GM13976 (cell line): Measurements from ENCODE around the gene L2HGDH.

Experiments
- DNase-seq: peaks from one replicate; pipeline ENCODE4 v3.0.0; 2012; ENCODE audit warnings: low spot score
- in situ Hi-C: fragments of 300-500 bp; cut with MboI; formaldehyde crosslinking; loops from one replicate; pipeline ENCODE4 v1.12.0; 2022; ENCODE audit warnings: low sequenced_read_pairs, mixed read lengths, inconsistent platforms; ENCODE audit not compliant: unreplicated experiment
- TF ChIP-seq, protein P1 (sequence below): IDR thresholded peaks from 2 replicates; pipeline ENCODE4 v1.5.1; 2012; ENCODE audit warnings: borderline replicate concordance, mild to moderate bottlenecking; ENCODE audit not compliant: insufficient read depth; ENCODE audit errors: extremely low read depth, missing control alignments, control extremely low read depth

Gene L2HGDH

DNA sequence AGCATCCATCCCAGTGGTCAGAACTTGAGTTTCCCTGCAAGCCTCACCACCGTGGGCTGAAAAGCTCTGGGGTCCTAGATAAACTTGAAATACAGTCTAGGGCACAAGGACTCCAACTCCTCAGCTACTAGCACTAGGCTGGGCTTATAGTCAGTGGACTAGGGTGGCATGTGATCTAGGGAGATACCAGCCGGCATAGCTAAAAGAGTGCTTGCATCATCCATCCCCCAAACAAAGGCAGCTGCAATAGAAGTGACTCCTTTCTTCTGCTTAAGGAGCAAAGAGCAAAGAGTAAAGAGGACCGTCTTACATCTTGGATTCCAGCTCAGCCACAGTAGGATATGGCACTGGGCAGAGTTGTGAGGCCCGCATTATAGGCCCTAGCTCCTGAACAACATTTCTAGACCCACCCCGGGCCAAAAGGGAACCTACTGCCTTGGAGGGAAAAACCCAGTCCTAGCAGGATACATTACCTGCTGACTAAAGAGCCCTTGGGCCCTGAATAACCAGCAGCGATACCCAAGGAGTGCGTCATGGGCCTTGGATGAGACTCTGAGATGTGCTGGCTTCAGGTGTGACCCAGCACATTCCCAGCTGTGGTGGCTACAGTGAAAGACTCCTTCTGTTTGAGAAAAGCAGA lies 62.8 kb downstream of the L2HGDH start:
- no peak for DNase-seq
- TF ChIP-seq, protein P1, sequence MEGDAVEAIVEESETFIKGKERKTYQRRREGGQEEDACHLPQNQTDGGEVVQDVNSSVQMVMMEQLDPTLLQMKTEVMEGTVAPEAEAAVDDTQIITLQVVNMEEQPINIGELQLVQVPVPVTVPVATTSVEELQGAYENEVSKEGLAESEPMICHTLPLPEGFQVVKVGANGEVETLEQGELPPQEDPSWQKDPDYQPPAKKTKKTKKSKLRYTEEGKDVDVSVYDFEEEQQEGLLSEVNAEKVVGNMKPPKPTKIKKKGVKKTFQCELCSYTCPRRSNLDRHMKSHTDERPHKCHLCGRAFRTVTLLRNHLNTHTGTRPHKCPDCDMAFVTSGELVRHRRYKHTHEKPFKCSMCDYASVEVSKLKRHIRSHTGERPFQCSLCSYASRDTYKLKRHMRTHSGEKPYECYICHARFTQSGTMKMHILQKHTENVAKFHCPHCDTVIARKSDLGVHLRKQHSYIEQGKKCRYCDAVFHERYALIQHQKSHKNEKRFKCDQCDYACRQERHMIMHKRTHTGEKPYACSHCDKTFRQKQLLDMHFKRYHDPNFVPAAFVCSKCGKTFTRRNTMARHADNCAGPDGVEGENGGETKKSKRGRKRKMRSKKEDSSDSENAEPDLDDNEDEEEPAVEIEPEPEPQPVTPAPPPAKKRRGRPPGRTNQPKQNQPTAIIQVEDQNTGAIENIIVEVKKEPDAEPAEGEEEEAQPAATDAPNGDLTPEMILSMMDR = no peak
- in situ Hi-C loops = no loop called here

DNA sequence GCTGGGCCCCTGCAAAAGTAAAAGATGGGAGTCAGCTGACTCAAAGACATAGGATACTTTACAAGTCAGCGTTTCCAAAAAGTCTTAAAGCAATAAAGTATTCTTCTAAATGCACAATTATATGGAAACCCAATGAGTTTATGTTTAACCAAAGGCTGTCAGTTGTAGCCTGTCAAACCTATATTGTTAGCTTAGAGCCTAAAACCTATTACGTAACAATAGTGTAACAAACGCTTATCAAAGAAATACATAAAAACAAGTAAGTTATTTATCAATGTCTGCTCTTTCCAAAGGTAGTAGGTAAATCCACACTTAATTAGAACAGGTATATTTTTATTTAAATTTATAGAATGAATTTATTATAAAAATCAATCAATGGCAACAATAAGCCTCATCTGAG lies 64.8 kb downstream of the L2HGDH start:
- in situ Hi-C loops = no loop called here
- DNase-seq = no peak
- TF ChIP-seq, protein P1 = no peak

DNA sequence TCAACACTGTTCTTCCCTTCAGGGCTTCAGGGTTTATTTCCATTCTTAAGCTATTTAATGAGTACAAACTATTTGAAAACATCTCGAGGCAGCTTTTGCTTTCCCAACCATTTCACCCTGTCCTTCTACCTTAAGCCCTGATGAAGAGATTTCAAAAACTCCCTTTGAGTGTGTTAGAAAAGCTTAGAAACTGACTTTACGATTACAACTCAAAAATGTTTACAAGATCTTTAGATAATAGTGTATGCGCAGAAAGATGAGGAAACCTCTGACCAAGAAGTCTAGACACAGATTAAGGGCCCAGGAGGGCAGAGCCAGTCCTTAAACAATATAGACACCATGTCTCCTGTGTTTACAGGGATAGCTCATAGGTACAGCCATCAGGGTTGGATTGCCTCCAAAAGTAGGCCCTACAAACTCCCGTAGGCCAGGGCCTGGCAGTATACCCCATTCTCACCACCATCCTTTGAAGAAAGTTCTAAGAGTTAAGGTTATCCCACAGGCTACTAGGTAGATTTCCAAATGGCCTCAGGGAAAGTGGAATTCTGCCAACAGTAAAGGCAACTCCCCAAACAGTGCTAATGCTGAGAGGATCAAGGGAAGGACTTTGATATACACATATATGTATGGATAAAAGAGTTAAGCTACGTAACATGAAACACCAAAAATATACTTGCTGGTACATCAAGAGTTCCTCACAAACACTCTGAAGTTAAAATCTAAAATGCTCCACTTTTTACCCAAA lies 69.3 kb downstream of the L2HGDH start:
- TF ChIP-seq, protein P1 = no peak
- in situ Hi-C loops = no loop called here
- no peak for DNase-seq

DNA sequence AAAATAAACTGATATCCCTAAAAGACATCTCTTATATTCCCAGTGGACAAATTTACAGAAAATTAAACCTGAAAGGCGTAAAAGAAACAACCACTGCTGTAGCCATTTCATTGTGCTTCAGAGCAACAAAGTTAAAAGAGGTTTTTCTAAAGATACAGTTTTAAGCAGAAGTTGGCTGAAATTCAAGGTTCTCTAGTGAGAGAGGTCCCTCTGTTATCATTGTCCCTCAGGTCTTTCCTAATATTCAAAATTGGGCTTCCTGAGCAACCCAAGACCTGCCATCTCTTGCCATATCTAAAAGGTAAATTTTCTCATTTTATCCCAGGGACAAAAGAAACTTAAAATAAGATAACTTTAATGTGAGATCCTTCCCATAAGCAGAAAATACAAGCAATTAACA lies 69.9 kb downstream of the L2HGDH start:
- no peak for DNase-seq
- in situ Hi-C loops = no loop called here
- TF ChIP-seq, protein P1 = no peak

DNA sequence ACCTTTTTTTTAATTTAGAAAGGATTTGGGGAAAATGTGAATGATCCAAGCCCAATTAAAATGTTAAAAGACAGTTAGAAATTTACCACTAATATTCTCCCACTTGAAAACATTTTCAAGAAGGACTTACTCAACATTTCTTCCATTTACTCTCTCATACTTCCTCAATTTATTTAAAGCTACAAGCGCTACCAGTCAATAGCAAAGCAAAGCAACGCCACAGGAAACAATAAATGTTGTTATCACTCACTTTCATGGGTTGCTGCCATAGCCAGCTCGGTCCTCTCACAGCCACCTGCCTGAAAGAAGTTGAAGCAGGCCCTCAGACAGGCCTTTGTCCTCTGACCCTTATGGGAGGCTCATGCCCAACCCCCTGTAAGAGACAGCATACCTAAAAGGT lies 74.6 kb downstream of the L2HGDH start:
- DNase-seq = no peak
- TF ChIP-seq, protein P1 = no peak

DNA sequence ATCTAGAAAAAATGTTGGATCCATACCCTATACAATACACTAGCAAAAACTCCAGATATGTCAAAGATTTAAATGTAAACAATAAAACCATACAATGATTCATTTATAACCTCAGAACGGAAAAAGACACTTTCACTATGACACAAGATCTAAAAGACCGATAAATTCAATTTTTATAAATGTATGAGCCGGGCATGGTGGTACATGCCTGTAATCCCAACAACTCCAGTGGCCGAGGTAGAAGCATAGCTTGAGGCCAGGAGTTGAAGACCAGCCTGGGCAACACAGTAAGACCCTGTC lies 78.1 kb downstream of the L2HGDH start:
- in situ Hi-C loops = no loop called here
- TF ChIP-seq, protein P1 = no peak
- DNase-seq = no peak

More for the DNA sequence above, 74.6 kb downstream of the L2HGDH start:
- in situ Hi-C loops = no loop called here
